A673 (cell line): ENCODE measurements around the gene CHTF18. TPM values are rescaled to one million over a fixed set of nuclear protein-coding genes. Genes with fewer than 3 reads are reported as not detected.

ENCODE experiments used
- BruUV-seq: library from RNA; stranded (reverse); fragments of 400-500 nt; replicated peaks from 2 replicates; lab custom pipeline; 2021; lab: Mats Ljungman, UMichigan
- CTCF ChIA-PET: fragments of 300-600 bp; sonication (Branson Sonifier 250); formaldehyde crosslinking; loops from one replicate; lab custom pipeline; 2022; ENCODE audit warnings: antibody characterized with exemption; lab: Charles Lee
- POLR2A ChIA-PET: fragments of 300-600 bp; sonication (Branson Sonifier 250); formaldehyde crosslinking; loops from one replicate; lab custom pipeline; 2022; ENCODE audit warnings: antibody characterized with exemption; ENCODE audit not compliant: low non-redundant PET; lab: Charles Lee
- DNase-seq: peaks from one replicate; pipeline ENCODE4 v3.0.0-alpha.2; 2015; ENCODE audit warnings: low spot score
- H3K27ac ChIP-seq: fragments of 200-600 bp; sonication (generic); 2 replicates; pipeline ENCODE4 v1.5.1; 2016; ENCODE audit warnings: mixed run types, low read depth, mild to moderate bottlenecking, mixed read lengths, antibody characterized with exemption, low read length; ENCODE audit not compliant: poor library complexity, severe bottlenecking
- H3K27me3 ChIP-seq: fragments of 200-600 bp; sonication (generic); replicated peaks from 2 replicates; pipeline ENCODE4 v1.6.1; 2017; ENCODE audit warnings: mixed run types, low read depth, mild to moderate bottlenecking, mixed read lengths, antibody characterized with exemption, low read length; ENCODE audit not compliant: insufficient read depth, poor library complexity
- H3K36me3 ChIP-seq: fragments of 200-600 bp; sonication (generic); 2 replicates; pipeline ENCODE4 v1.6.1; 2016; ENCODE audit warnings: mixed run types, mild to moderate bottlenecking, mixed read lengths, antibody characterized with exemption, low read length; ENCODE audit not compliant: insufficient read depth, poor library complexity, severe bottlenecking
- H3K4me1 ChIP-seq: fragments of 200-600 bp; sonication (generic); 2 replicates; pipeline ENCODE4 v1.6.1; 2017; ENCODE audit warnings: mixed run types, mild to moderate bottlenecking, mixed read lengths, antibody characterized with exemption, low read length; ENCODE audit not compliant: insufficient read depth, poor library complexity, severe bottlenecking
- H3K4me3 ChIP-seq: fragments of 200-600 bp; sonication (generic); 2 replicates; pipeline ENCODE4 v1.5.1; 2016; ENCODE audit warnings: low read depth, mixed run types, mild to moderate bottlenecking, mixed read lengths, low read length; ENCODE audit not compliant: poor library complexity, severe bottlenecking
- H3K9me3 ChIP-seq: fragments of 200-600 bp; sonication (generic); 2 replicates; pipeline ENCODE4 v1.6.1; 2016; ENCODE audit warnings: mixed run types, low read depth, mild to moderate bottlenecking, mixed read lengths, antibody characterized with exemption, low read length; ENCODE audit not compliant: poor library complexity, severe bottlenecking
- EZH2 ChIP-seq: fragments of 200-600 bp; sonication (generic); IDR thresholded peaks from 2 replicates; pipeline ENCODE4 v1.6.1; 2017; ENCODE audit warnings: borderline replicate concordance, low read depth, mild to moderate bottlenecking, mixed read lengths, antibody characterized with exemption, low read length; ENCODE audit not compliant: poor library complexity, severe bottlenecking
- intact Hi-C: fragments of 100-400 bp; cut with micrococcal nuclease; formaldehyde crosslinking; loops from one replicate; pipeline ENCODE4 v1.10.0; 2022; ENCODE audit not compliant: unreplicated experiment
- total RNA-seq: library from RNA; stranded (reverse); gene quantifications from 2 replicates; pipeline ENCODE4 v1.2.3, GENCODE V29; 2021
- TF ChIP-seq, protein P1 (sequence below): fragments of 300-800, 200-600 bp; sonication (generic); conservative IDR thresholded peaks from 2 replicates; pipeline ENCODE4 v1.5.1; 2017; ENCODE audit warnings: low read depth, mild to moderate bottlenecking, antibody characterized with exemption, low read length, moderate library complexity, mixed read lengths

The CHTF18 gene
- total RNA-seq, 1 experiment from 2014 or later: 125 TPM

DNA sequence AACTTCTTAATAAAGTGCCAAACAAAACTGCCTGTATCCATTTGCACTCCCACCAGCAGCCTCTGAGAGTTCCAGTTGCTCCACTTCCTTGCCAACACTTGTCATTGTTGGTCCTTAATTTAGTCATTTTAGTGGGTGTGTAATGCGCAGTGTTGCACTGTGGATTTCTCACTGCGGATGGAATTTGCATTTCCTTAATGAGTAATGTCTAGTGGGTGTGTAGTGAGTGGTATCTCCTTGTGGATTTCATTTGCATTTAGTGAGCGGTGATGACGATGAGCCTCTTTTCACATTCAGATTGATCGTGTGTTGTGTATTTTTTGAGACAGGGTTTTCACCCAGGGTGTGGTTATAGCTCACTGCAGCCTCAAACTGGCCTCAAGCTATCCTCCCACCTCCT is 32.0 kb upstream of the CHTF18 start:
- no peak for DNase-seq
- H3K27ac ChIP-seq: no peak overlapping the region
- H3K27me3 ChIP-seq: no peaks in the 10 kb centered on the region
- no peaks in the 10 kb centered on the region for H3K36me3 ChIP-seq
- no TSS peak for BruUV-seq
- CTCF ChIA-PET: no interaction called here
- no peaks in the 10 kb centered on the region for H3K4me1 ChIP-seq
- H3K9me3 ChIP-seq: no peaks in the 10 kb centered on the region
- intact Hi-C loops: no loop called here
- POLR2A ChIA-PET: no interaction called here
- no peak overlapping the region for H3K4me3 ChIP-seq
- no peak for TF ChIP-seq EZH2
- TF ChIP-seq, protein P1, sequence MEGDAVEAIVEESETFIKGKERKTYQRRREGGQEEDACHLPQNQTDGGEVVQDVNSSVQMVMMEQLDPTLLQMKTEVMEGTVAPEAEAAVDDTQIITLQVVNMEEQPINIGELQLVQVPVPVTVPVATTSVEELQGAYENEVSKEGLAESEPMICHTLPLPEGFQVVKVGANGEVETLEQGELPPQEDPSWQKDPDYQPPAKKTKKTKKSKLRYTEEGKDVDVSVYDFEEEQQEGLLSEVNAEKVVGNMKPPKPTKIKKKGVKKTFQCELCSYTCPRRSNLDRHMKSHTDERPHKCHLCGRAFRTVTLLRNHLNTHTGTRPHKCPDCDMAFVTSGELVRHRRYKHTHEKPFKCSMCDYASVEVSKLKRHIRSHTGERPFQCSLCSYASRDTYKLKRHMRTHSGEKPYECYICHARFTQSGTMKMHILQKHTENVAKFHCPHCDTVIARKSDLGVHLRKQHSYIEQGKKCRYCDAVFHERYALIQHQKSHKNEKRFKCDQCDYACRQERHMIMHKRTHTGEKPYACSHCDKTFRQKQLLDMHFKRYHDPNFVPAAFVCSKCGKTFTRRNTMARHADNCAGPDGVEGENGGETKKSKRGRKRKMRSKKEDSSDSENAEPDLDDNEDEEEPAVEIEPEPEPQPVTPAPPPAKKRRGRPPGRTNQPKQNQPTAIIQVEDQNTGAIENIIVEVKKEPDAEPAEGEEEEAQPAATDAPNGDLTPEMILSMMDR: no peak

DNA sequence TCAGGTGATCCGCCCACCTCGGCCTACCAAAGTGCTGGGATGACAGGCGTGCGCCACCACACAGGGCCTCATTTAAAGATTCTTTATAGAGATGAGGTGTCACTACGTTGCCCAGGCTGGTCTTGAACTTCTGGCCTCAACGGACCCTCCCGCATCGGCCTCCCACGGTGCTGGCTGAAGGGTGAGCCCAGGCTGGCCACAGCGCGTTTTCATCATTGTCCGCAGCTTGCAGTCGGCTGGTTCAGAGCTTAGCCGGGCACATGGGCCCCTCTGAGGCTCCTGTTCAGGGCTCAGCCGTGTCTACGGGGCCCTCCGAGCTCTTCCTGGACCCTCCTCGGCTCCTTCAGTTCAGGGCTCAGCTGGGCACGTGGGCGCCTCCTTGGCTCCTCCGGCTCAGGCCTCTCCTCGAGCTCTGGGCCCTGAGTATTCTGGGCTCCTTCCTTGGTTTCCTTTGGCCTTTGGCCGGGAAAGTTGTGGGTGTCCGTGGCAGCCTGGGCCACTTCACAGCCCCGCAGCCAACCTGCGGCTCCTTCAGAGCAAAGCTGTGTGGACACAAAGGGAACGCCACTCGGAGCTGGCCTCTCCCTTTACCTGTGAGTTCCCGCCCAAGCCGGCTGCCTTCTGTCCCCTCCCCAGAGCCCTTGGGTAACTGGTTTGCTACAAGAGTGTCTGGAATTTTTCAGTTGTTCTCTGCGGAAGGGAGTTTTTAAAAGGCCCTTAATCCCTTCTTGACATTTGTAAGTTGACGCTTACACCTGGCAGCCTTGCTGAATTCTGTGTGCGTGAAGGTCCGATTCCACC is 29.1 kb upstream of the CHTF18 start:
- POLR2A ChIA-PET: no interaction called here
- no peaks in the 10 kb centered on the region for H3K4me1 ChIP-seq
- intact Hi-C loops: no loop called here
- no peak for DNase-seq
- no peak overlapping the region for H3K4me3 ChIP-seq
- no peaks in the 10 kb centered on the region for H3K36me3 ChIP-seq
- CTCF ChIA-PET: no interaction called here
- no peaks in the 10 kb centered on the region for H3K27me3 ChIP-seq
- TF ChIP-seq, protein P1: no peak
- TF ChIP-seq EZH2: no peak
- H3K27ac ChIP-seq: no peak overlapping the region
- BruUV-seq: no TSS peak
- H3K9me3 ChIP-seq: no peaks in the 10 kb centered on the region

DNA sequence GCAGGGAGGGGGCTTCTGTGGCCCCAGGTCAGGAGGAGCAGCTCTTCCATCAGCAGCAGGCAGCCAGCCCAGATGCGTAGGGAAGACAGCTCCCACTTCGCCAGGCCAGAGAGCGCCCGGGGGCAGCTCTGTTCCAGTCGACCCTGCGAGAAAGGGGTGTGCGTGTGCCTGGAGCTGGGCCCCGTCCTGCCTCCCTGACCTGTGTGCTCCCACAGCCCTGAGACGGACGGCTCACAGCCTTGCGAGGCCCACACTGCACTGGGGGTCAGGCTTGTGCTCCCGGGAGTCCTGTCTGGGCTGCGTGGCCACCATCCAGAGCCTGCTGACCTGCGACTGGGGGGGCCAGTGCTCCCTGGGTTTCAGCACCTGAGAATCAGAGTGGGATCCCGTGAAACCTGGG is 28.4 kb upstream of the CHTF18 start:
- Histone ChIP-seq H3K27ac (no peak overlapping the region), H3K4me1 (no peaks in the 10 kb centered on the region), H3K9me3 (no peaks in the 10 kb centered on the region), H3K4me3 (no peak overlapping the region), H3K27me3 (no peaks in the 10 kb centered on the region), H3K36me3 (no peaks in the 10 kb centered on the region)
- TF ChIP-seq, protein P1: no peak
- TF ChIP-seq EZH2: no peak
- ChIA-PET POLR2A (no interaction called here), CTCF (no interaction called here)
- no peak for DNase-seq
- BruUV-seq: no TSS peak
- intact Hi-C loops: no loop called here
